GM03348 (cell line): ENCODE results near the gene SFN.

Experiments used
- DNase-seq: peaks from one replicate; pipeline ENCODE4 v3.0.0; 2012; ENCODE audit warnings: low spot score

SFN gene

GRCh38 chr1:26911399-26912146 is 48.6 kb downstream of the SFN start:
- DNase-seq = no peak

DNA sequence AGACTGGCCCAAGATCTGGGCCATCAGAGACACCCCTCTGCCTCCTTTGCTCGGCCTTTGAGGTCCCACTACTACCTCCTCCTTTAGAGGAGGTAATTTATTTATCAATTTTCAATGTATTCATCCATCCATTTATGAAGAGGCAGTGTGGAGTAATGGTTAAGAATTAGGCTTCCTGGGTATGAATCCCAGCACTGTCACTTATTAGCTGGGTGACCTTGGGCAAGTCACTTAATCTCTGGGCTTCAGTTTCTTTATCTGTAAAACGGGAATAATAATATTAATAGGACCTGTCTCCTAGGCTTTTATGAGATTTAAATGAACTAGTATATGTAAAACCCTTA is 49.2 kb downstream of the SFN start:
- no peak for DNase-seq

GRCh38 chr1:26913389-26913753 is 50.4 kb downstream of the SFN start:
- no peak for DNase-seq
